GM18867 (cell line): Measurements from ENCODE around the gene CST7.

Experiments used
- ATAC-seq: cut with Tn5 transposase; IDR thresholded peaks from one replicate; pipeline ENCODE4 v1.9.1; 2021; ENCODE audit warnings: mild to moderate bottlenecking, moderate library complexity; ENCODE audit not compliant: unreplicated experiment

CST7 gene

GRCh38 chr20:24983896-24984295 is 34.8 kb downstream of the CST7 start:
- no peak for ATAC-seq

GRCh38 chr20:24984961-24985640 is 36.0 kb downstream of the CST7 start:
- ATAC-seq, result no peak

DNA sequence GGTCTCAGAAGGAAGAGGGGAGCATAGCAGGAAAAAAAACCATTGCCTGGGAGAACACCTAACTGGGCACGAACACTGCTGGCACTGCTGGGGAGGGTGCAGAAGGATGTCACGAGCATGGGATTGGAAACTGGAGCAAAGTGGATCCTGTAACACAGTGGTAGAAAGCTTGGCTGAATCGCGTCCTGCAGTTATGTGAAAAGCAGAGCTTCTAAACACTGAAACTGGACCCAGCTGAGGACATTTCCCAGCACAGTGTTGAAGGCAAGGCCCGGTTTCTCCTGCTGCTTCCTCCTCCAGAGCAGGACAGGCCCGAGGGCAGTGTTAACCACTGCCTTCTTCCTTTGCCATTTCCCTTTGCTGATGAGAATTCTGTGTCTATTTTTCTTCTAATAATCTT is 36.7 kb downstream of the CST7 start:
- no peak for ATAC-seq

DNA sequence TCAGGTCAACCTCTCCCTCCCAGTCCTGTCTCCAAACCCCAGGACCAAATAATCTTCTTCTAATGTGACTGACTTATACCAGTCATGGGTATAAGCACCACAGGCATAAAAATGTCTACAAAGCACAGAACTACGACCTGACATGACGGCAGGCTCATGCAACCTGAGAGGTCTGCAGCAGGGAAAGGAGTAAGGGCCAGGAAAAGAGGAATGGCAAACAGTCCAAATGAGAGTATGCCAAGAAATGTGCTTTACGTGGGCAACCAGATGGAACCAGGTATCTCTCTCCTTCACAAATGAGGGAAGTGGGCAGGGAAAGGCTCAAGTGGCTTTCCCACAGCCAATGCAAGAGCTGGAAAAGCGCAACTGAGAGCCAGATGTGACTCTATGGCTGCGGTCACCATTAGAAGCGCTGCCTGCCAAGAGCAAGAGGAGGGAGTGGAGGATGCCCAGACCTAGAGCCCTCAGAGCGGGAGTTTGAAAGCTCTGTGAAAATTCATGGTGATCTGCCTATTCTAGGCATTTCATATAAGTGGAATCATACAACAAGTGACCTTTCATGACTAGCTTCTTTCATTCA is 37.5 kb downstream of the CST7 start:
- no peak for ATAC-seq

- no peak for ATAC-seq
Observed at GRCh38 chr20:24987244-24987643, 38.2 kb downstream of the CST7 start.

DNA sequence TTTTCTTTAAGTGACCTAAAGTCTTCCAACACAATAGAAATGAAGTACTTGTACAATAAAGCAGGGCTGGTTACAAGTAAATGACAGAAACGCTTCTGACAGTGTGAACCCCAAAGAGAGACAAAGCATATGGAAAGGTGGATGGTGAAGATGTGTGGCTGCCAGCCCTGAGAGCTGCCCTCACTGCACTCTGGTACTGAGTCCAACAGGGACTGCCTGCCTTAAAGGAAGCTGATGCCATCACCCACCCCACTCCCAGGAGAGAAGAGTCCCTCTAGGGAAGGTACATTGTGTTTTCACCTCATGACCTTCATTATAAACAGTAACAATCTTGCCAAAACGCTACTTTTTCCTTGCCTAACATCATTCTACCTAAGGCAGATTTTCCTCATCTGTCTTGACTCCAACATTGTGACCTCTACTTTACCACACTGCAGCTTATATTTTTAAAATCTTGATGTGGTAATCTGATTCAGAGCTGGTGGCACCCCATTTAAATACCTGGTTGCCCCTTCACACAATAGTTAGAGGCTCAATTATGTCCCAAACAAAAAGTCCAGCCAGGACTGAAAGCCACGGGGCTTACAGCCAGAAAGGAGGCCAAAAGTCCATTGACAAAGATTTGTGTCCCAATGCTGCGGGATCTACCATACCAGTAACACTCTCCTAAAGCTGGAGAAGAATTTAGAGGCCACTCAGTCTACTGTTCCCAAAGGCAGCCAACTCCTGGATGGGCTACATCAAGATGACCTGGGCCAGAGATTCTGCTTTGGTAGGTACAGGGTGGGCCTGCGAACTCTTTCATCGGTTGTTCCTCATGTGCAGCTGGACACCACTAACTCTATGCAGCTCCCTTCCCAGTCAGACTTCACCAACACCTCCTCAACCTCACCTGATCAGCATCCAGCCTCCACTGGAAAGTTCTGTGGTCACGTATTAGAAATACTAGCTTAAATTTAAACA is 39.1 kb downstream of the CST7 start:
- no peak for ATAC-seq

- no peak for ATAC-seq
Observed at GRCh38 chr20:24989162-24989561, 40.1 kb downstream of the CST7 start.

- no peak for ATAC-seq
Observed at GRCh38 chr20:24990810-24991252, 41.8 kb downstream of the CST7 start.

DNA sequence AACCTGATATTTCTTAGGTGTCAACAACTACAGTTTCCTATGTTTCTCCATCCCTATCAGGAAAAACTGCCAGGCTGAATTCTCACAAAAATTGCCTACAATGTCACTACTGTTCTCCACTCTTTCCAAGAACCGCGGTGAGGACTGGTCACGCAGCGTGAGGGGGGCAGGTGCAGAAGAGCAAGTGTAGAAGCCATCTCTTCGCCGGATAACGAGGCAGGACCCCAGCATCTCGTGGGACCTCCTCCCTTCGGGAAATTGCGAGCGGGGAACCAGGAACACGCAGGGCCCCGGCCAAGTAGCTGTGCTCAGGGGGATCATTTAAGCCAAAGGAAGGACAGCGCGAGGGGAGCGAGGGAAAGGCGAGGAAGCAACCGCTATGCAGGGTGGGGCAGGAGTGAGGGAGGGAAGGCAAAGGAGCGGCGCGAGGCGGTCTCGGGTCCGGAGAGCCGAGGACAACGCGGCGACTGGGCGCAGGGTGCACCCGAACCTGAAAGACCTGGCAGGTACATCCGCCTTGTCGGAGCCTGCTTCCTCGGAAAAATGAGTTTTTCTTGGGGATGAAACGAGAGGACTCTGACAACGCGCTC is 42.9 kb downstream of the CST7 start:
- ATAC-seq, result peak; percentile 25

DNA sequence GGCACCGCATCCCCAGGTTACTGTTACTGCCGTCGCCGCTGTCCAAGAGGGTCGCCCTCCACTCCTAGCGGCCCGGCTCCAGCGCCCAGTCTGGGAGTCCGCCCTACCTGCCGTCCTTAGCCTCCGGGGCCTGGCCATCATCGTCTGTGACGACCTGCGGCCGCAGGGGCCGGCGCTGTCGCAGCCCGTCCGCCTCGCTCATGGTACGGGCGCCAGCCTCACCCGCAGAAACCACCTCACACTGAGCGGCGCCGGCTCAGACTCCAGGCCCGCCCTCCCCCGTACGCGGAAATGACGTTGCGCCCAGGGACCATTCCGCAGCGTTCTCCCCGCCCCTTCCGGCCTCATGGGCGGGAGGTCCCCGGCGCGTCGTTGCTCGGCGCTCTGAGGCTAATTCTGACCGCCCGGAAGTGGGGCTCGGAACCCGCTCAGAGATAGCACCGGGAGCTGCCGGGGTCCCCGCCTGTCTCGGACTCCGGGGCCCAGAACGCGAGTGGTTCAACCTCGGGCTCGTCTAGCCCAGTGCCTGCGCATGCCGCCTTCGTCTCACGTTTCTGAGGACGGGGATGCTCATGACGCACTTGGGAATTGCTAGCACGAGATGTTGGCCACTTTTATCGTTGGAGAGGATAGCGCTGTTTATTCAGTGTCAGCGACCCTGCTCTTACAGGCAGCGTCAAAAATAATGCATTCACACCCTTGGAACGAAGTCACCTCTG is 43.6 kb downstream of the CST7 start, which contains the start of gene APMAP:
Gene APMAP, minus strand, starts transcription at position 265 of the 719 bp plus-strand sequence. Its CDS starts 63 bp downstream, at position 202.
- peak; percentile 96 for ATAC-seq

DNA sequence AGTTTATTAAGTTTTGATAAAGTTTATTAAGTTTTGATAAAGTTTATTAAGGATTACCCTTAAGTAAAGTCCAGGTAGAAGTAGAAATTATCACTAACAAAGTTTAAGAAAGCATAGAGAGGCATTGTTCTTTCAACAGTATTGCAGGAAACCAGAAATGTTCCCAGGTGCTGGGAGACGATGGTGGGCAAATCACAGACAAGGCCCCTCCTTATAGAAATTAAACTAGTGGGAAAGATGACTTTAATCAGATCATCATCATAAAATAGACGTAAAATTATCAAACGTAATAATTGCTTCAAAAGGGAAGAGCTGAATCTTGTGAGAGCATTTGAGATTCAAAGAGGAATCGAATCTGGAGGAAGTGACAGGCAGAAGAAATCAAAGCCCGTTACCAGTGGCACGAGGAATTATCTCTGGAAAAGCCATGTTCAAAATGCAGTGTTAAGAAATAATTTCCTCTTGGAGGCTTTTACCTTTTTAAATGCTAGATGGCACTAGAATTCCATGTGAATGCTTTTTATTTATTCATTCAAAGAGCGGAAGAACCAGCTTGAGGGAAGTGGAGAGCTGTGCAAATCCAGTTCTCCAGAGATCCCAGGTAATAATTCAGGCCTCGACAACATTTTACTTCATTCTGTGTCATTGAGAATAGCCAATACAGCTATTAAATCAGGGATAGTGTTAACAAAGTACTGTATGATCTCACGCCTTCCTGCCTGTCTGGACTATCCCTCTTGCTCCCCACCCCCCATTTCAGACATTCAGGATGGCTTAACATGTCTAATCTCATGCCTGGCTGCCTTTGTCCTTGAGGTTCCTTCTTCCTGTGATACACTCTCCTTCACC is 44.5 kb downstream of the CST7 start:
- no peak for ATAC-seq

GRCh38 chr20:24994186-24994465 is 45.1 kb downstream of the CST7 start:
- ATAC-seq, result no peak

GRCh38 chr20:24994470-24995368 is 45.6 kb downstream of the CST7 start:
- peak; percentile 31 for ATAC-seq

DNA sequence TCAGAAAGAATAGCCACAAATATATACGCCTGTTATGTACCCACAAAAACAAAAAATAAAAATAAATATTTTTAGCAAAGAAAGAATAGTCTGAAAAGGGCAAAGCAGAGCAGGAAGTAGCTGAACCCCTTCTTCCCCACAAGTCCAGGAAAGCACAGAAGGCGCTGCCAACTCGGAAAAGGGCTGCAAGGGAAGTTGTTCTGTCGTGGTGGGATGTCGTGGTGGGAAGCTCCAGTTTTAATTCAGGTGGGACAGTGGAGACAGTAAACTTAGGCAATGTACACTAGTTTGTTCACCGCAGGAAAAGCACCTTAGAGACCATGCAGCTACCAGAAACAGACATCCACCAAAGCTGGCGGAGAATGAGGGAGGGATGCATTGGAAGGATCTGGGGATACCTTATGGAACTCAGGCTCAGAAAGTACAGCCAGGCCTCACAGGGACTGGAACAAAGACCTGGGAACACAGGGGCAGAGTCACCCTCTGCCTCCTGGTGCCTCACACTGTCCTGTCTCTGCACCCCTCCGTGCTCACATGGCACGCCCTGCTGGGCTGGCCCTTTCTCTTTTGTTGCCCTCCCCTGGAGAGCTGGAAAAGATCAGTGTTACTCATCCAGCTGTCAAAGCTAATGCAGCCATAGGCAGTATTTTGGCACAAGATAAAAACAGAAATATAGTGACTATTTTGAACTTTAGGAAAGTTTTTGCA is 46.8 kb downstream of the CST7 start:
- ATAC-seq, result no peak

GRCh38 chr20:24996449-24997377 is 47.6 kb downstream of the CST7 start:
- no peak for ATAC-seq

DNA sequence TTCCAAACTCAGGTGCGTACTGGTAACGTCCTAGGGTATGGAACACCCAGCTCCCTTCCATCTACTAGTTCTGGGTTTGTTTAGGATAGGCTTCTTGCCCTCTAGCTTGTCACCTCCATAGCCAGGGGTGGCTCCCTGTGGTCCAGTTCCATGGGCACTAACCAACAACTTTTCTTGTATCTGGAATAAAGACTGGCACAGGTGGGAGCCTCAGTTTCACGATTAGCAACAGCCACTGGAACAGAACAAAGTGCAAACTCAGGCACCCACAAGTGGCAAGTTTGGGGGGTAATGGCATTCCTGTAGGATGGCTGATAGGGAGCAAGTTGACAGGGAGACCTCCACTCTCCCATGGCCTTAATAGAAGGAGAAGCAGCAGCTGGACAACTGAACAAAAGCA is 49.1 kb downstream of the CST7 start:
- ATAC-seq, result no peak
